Thyroid gland (tissue), 4 donors: Measurements from ENCODE around the gene THBS1.

Experiments
- POLR2A ChIP-seq, 2 donors: fragments of 450-650 bp; IDR thresholded peaks; one replicate each; pipeline ENCODE4 v1.6.1; 2017; ENCODE audit warnings: antibody characterized with exemption in 2 of 2, mild to moderate bottlenecking in 2 of 2, moderate library complexity in 1 of 2
- TF ChIP-seq, protein P1 (sequence below), 6 experiments: fragments of 200-600 bp in 3 of 6; fragments of 450-650 bp in 3 of 6; sonication (generic) in 3 of 6; IDR thresholded peaks; one replicate each; pipeline ENCODE4 v1.5.1; 2016 to 2019; ENCODE audit warnings: antibody characterized with exemption in 6 of 6, mild to moderate bottlenecking in 2 of 6, inconsistent platforms in 1 of 6, moderate library complexity in 1 of 6

DNA sequence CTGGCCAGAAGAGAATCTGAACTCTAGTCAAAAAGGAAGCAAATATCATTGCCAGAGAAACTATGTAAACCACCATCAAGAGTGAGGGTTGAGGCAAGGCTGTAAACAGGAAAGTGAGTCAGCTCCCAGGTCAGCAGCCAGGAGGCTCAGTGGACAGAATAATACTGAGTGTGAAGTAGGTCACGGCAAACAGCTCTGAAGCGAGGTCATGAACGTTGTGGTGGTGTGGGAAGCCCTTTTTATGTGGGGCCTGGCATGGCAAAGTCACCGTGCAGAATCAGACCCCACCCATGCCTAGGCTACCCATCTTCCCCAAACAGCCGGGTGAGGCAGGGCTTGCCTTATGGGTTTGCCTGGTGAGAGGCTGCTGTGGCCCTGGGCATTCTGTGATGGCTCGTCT is 43.9 kb downstream of the THBS1 start:
- TF ChIP-seq, protein P1, sequence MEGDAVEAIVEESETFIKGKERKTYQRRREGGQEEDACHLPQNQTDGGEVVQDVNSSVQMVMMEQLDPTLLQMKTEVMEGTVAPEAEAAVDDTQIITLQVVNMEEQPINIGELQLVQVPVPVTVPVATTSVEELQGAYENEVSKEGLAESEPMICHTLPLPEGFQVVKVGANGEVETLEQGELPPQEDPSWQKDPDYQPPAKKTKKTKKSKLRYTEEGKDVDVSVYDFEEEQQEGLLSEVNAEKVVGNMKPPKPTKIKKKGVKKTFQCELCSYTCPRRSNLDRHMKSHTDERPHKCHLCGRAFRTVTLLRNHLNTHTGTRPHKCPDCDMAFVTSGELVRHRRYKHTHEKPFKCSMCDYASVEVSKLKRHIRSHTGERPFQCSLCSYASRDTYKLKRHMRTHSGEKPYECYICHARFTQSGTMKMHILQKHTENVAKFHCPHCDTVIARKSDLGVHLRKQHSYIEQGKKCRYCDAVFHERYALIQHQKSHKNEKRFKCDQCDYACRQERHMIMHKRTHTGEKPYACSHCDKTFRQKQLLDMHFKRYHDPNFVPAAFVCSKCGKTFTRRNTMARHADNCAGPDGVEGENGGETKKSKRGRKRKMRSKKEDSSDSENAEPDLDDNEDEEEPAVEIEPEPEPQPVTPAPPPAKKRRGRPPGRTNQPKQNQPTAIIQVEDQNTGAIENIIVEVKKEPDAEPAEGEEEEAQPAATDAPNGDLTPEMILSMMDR (IDR thresholded peaks at IDR 0.05): no peak
- no peak for TF ChIP-seq POLR2A (IDR thresholded peaks at IDR 0.05)
